Measurements from ENCODE around the gene OPN4.

Gene OPN4

GRCh38 chr10:86693275-86693674, 38.9 kb downstream of the OPN4 start:
- Histone ChIP-seq H3K9ac (ENCODE audit: low read depth, low read length) (no peak overlapping the region), H3K4me1 (ENCODE audit: control insufficient read depth, insufficient read depth, low read length) (peaks cover 17% of the 10 kb centered on the region), H3K9me3 (ENCODE audit: control insufficient read depth, insufficient read depth, low read length) (no peaks in the 10 kb centered on the region)

GRCh38 chr10:86693721-86694369, 39.5 kb downstream of the OPN4 start:
- no peaks in the 10 kb centered on the region; the same call in 1 of the 2 replicates for H3K27me3 ChIP-seq (ENCODE audit: control insufficient read depth, insufficient read depth, low read length)
- no peak overlapping the region for H3K4me3 ChIP-seq (ENCODE audit: low read depth, low read length)
- H3K4me1 ChIP-seq (ENCODE audit: control insufficient read depth, insufficient read depth, low read length): peaks cover 12% of the 10 kb centered on the region
- no peak overlapping the region for H3K9ac ChIP-seq (ENCODE audit: low read depth, low read length)
- no peaks in the 10 kb centered on the region for H3K9me3 ChIP-seq (ENCODE audit: control insufficient read depth, insufficient read depth, low read length)
- H3K27ac ChIP-seq (ENCODE audit: low read depth, low read length): no peak overlapping the region
- no peaks in the 10 kb centered on the region for H3K36me3 ChIP-seq (ENCODE audit: control insufficient read depth, insufficient read depth, low read length)

More at GRCh38 chr10:86693275-86693674, 38.9 kb downstream of the OPN4 start:
- Histone ChIP-seq H3K36me3 (ENCODE audit: control insufficient read depth, insufficient read depth, low read length) (no peaks in the 10 kb centered on the region), H3K27me3 (ENCODE audit: control insufficient read depth, insufficient read depth, low read length) (no peaks in the 10 kb centered on the region; the same call in 1 of the 2 replicates), H3K4me3 (ENCODE audit: low read depth, low read length) (no peak overlapping the region), H3K27ac (ENCODE audit: low read depth, low read length) (no peak overlapping the region)

GRCh38 chr10:86698207-86698940, 44.0 kb downstream of the OPN4 start:
- no peaks in the 10 kb centered on the region; the same call in 1 of the 2 replicates for H3K27me3 ChIP-seq (ENCODE audit: control insufficient read depth, insufficient read depth, low read length)
- peaks cover 10% of the 10 kb centered on the region for H3K4me1 ChIP-seq (ENCODE audit: control insufficient read depth, insufficient read depth, low read length)
- no peak overlapping the region for H3K4me3 ChIP-seq (ENCODE audit: low read depth, low read length)
- H3K36me3 ChIP-seq (ENCODE audit: control insufficient read depth, insufficient read depth, low read length): no peaks in the 10 kb centered on the region
- H3K27ac ChIP-seq (ENCODE audit: low read depth, low read length): no peak overlapping the region
- no peaks in the 10 kb centered on the region for H3K9me3 ChIP-seq (ENCODE audit: control insufficient read depth, insufficient read depth, low read length)
- no peak overlapping the region for H3K9ac ChIP-seq (ENCODE audit: low read depth, low read length)

- H3K27me3 ChIP-seq (ENCODE audit: control insufficient read depth, insufficient read depth, low read length): no peaks in the 10 kb centered on the region; the same call in 1 of the 2 replicates
- no peak overlapping the region for H3K9ac ChIP-seq (ENCODE audit: low read depth, low read length)
- H3K9me3 ChIP-seq (ENCODE audit: control insufficient read depth, insufficient read depth, low read length): no peaks in the 10 kb centered on the region
- no peak overlapping the region for H3K4me3 ChIP-seq (ENCODE audit: low read depth, low read length)
- peaks cover 2% of the 10 kb centered on the region for H3K4me1 ChIP-seq (ENCODE audit: control insufficient read depth, insufficient read depth, low read length)
- H3K27ac ChIP-seq (ENCODE audit: low read depth, low read length): no peak overlapping the region
- H3K36me3 ChIP-seq (ENCODE audit: control insufficient read depth, insufficient read depth, low read length): no peaks in the 10 kb centered on the region
These were observed 44.8 kb downstream of the OPN4 start for GRCh38 chr10:86699125-86699524.

- Histone ChIP-seq H3K27ac (ENCODE audit: low read depth, low read length) (no peak overlapping the region), H3K4me1 (ENCODE audit: control insufficient read depth, insufficient read depth, low read length) (no peaks in the 10 kb centered on the region), H3K27me3 (ENCODE audit: control insufficient read depth, insufficient read depth, low read length) (no peaks in the 10 kb centered on the region; the same call in 1 of the 2 replicates), H3K9me3 (ENCODE audit: control insufficient read depth, insufficient read depth, low read length) (no peaks in the 10 kb centered on the region), H3K9ac (ENCODE audit: low read depth, low read length) (no peak overlapping the region), H3K4me3 (ENCODE audit: low read depth, low read length) (no peak overlapping the region), H3K36me3 (ENCODE audit: control insufficient read depth, insufficient read depth, low read length) (no peaks in the 10 kb centered on the region)
These were observed 45.2 kb downstream of the OPN4 start for GRCh38 chr10:86699541-86699940.

- Histone ChIP-seq H3K9me3 (ENCODE audit: control insufficient read depth, insufficient read depth, low read length) (no peaks in the 10 kb centered on the region), H3K4me3 (ENCODE audit: low read depth, low read length) (no peak overlapping the region), H3K4me1 (ENCODE audit: control insufficient read depth, insufficient read depth, low read length) (peaks cover 4% of the 10 kb centered on the region; the same call in 1 of the 2 replicates), H3K36me3 (ENCODE audit: control insufficient read depth, insufficient read depth, low read length) (no peaks in the 10 kb centered on the region), H3K27ac (ENCODE audit: low read depth, low read length) (no peak overlapping the region), H3K9ac (ENCODE audit: low read depth, low read length) (no peak overlapping the region), H3K27me3 (ENCODE audit: control insufficient read depth, insufficient read depth, low read length) (no peaks in the 10 kb centered on the region)
These were observed 45.9 kb downstream of the OPN4 start for GRCh38 chr10:86699991-86700840.

GRCh38 chr10:86700851-86701617, 46.7 kb downstream of the OPN4 start:
- Histone ChIP-seq H3K27me3 (ENCODE audit: control insufficient read depth, insufficient read depth, low read length) (no peaks in the 10 kb centered on the region), H3K9me3 (ENCODE audit: control insufficient read depth, insufficient read depth, low read length) (no peaks in the 10 kb centered on the region), H3K4me3 (ENCODE audit: low read depth, low read length) (no peak overlapping the region), H3K36me3 (ENCODE audit: control insufficient read depth, insufficient read depth, low read length) (no peaks in the 10 kb centered on the region), H3K4me1 (ENCODE audit: control insufficient read depth, insufficient read depth, low read length) (peaks cover 13% of the 10 kb centered on the region), H3K27ac (ENCODE audit: low read depth, low read length) (no peak overlapping the region), H3K9ac (ENCODE audit: low read depth, low read length) (no peak overlapping the region)

GRCh38 chr10:86703176-86703575, 48.8 kb downstream of the OPN4 start:
- Histone ChIP-seq H3K27me3 (ENCODE audit: control insufficient read depth, insufficient read depth, low read length) (no peaks in the 10 kb centered on the region), H3K9me3 (ENCODE audit: control insufficient read depth, insufficient read depth, low read length) (no peaks in the 10 kb centered on the region), H3K4me1 (ENCODE audit: control insufficient read depth, insufficient read depth, low read length) (peaks cover 14% of the 10 kb centered on the region), H3K27ac (ENCODE audit: low read depth, low read length) (no peak overlapping the region), H3K4me3 (ENCODE audit: low read depth, low read length) (no peak overlapping the region), H3K9ac (ENCODE audit: low read depth, low read length) (no peak overlapping the region), H3K36me3 (ENCODE audit: control insufficient read depth, insufficient read depth, low read length) (no peaks in the 10 kb centered on the region)

- no peak overlapping the region for H3K4me3 ChIP-seq (ENCODE audit: low read depth, low read length)
- no peaks in the 10 kb centered on the region for H3K36me3 ChIP-seq (ENCODE audit: control insufficient read depth, insufficient read depth, low read length)
- peaks cover 14% of the 10 kb centered on the region for H3K4me1 ChIP-seq (ENCODE audit: control insufficient read depth, insufficient read depth, low read length)
- H3K9ac ChIP-seq (ENCODE audit: low read depth, low read length): no peak overlapping the region
- no peaks in the 10 kb centered on the region for H3K9me3 ChIP-seq (ENCODE audit: control insufficient read depth, insufficient read depth, low read length)
- no peaks in the 10 kb centered on the region for H3K27me3 ChIP-seq (ENCODE audit: control insufficient read depth, insufficient read depth, low read length)
- H3K27ac ChIP-seq (ENCODE audit: low read depth, low read length): no peak overlapping the region
These were observed 50.8 kb downstream of the OPN4 start for GRCh38 chr10:86705139-86705538.

- H3K27me3 ChIP-seq (ENCODE audit: control insufficient read depth, insufficient read depth, low read length): no peaks in the 10 kb centered on the region
- H3K36me3 ChIP-seq (ENCODE audit: control insufficient read depth, insufficient read depth, low read length): no peaks in the 10 kb centered on the region
- H3K9ac ChIP-seq (ENCODE audit: low read depth, low read length): no peak overlapping the region
- H3K9me3 ChIP-seq (ENCODE audit: control insufficient read depth, insufficient read depth, low read length): no peaks in the 10 kb centered on the region
- no peak overlapping the region for H3K27ac ChIP-seq (ENCODE audit: low read depth, low read length)
- no peak overlapping the region for H3K4me3 ChIP-seq (ENCODE audit: low read depth, low read length)
- peaks cover 18% of the 10 kb centered on the region for H3K4me1 ChIP-seq (ENCODE audit: control insufficient read depth, insufficient read depth, low read length)
These were observed 51.6 kb downstream of the OPN4 start for GRCh38 chr10:86705905-86706304.

Measured in HUES48 (cell line).